Ramos (cell line): ENCODE results near the gene CD27.
"Not testable (repeated sequence)": the region's sequence is repeated elsewhere in the genome, so short reads cannot be mapped to it uniquely, and the experiment has no call there.

Experiments used
- in situ Hi-C: fragments of 300-500 bp; cut with MboI; formaldehyde crosslinking; loops from one replicate; pipeline ENCODE4 v1.14.3; 2022; ENCODE audit warnings: low sequenced_read_pairs; ENCODE audit not compliant: unreplicated experiment

CD27 gene

GRCh38 chr12:6472491-6472890 lies 27.7 kb downstream of the CD27 start:
- in situ Hi-C loops: no loop called here

GRCh38 chr12:6475233-6475975 lies 30.6 kb downstream of the CD27 start:
- in situ Hi-C loops: not testable (repeated sequence)

GRCh38 chr12:6476489-6476888 lies 31.7 kb downstream of the CD27 start:
- in situ Hi-C loops: no loop called here

- in situ Hi-C loops: not testable (repeated sequence)
Observed at GRCh38 chr12:6477601-6478377, 33.0 kb downstream of the CD27 start.

GRCh38 chr12:6478416-6478815 lies 33.7 kb downstream of the CD27 start:
- in situ Hi-C loops: no loop called here

- in situ Hi-C loops: no loop called here
Observed at GRCh38 chr12:6488240-6488639, 43.5 kb downstream of the CD27 start.

- in situ Hi-C loops: no loop called here
Observed at GRCh38 chr12:6489449-6489848, 44.7 kb downstream of the CD27 start.

- in situ Hi-C loops: not testable (repeated sequence)
Observed at GRCh38 chr12:6490673-6491072, 45.9 kb downstream of the CD27 start.

- in situ Hi-C loops: no loop called here
Observed at GRCh38 chr12:6492838-6493496, 48.2 kb downstream of the CD27 start, which contains the start of gene MRPL51. Gene MRPL51, minus strand, starts transcription at chr12:6493262. Its CDS starts 126 bp downstream, at chr12:6493136.

- in situ Hi-C loops: no loop called here
Observed at GRCh38 chr12:6493497-6494257, 48.9 kb downstream of the CD27 start, which contains the start of gene NCAPD2. Gene NCAPD2, plus strand, starts transcription at chr12:6494102. Its CDS starts 997 bp downstream, at chr12:6495099.

GRCh38 chr12:6494258-6494743 lies 49.5 kb downstream of the CD27 start:
- in situ Hi-C loops: no loop called here

GRCh38 chr12:6494968-6495367 lies 50.2 kb downstream of the CD27 start:
- in situ Hi-C loops: no loop called here

- in situ Hi-C loops: not testable (repeated sequence)
Observed at GRCh38 chr12:6497291-6497690, 52.5 kb downstream of the CD27 start.

- in situ Hi-C loops: no loop called here
Observed at GRCh38 chr12:6500466-6500865, 55.7 kb downstream of the CD27 start.
